Endothelial cell of umbilical vein (primary cell): ENCODE measurements around the gene AATF. TPM values are rescaled to one million over a fixed set of nuclear protein-coding genes. Genes with fewer than 3 reads are reported as not detected.

Source experiments
- BruUV-seq: library from RNA; stranded (reverse); fragments of 400-500 nt; replicated peaks from 2 replicates; lab custom pipeline; 2021; lab: Mats Ljungman, UMichigan
- CTCF ChIA-PET: fragments of 300-600, 350-600 bp; sonication (Branson Sonifier 250); formaldehyde crosslinking; loops from one replicate; lab custom pipeline; 2021; ENCODE audit warnings: antibody characterized with exemption, inconsistent platforms; lab: Charles Lee
- POLR2A ChIA-PET: fragments of 300-600, 350-600 bp; sonication (Branson Sonifier 250); formaldehyde crosslinking; loops from one replicate; lab custom pipeline; 2021; ENCODE audit warnings: antibody characterized with exemption, inconsistent platforms; lab: Charles Lee
- DNase-seq: peaks from one replicate; pipeline ENCODE4 v3.0.0-alpha.2; 2011; ENCODE audit warnings: low read depth, low spot score
- FAIRE-seq: peaks from 2 replicates; lab custom pipeline; 2011; peaks lifted over from hg19 to GRCh38; lab: Jason Lieb, UNC
- H2AFZ ChIP-seq: 2 replicates; pipeline ENCODE4 v1.6.0; 2012; ENCODE audit warnings: low read depth, low read length, control low read depth, inconsistent platforms
- H3K27ac ChIP-seq: 2 replicates; pipeline ENCODE4 v1.5.1; 2011; ENCODE audit warnings: low read depth, mild to moderate bottlenecking, control low read depth, low read length, moderate library complexity; ENCODE audit not compliant: insufficient read depth
- H3K27me3 ChIP-seq, 2 experiments: 2 replicates each; pipeline versions ENCODE4 v1.6.0 to v1.6.1; 2011; ENCODE audit warnings: low read length in 2 of 2, mixed read lengths in 1 of 2; ENCODE audit not compliant: control insufficient read depth in 2 of 2, insufficient read depth in 2 of 2
- H3K36me3 ChIP-seq, 2 experiments: 2 replicates in 1 of 2; 3 replicates in 1 of 2; pipeline ENCODE4 v1.5.1; 2011; ENCODE audit warnings: low read length in 2 of 2, mild to moderate bottlenecking in 1 of 2, moderate library complexity in 1 of 2; ENCODE audit not compliant: control insufficient read depth in 2 of 2, insufficient read depth in 2 of 2; ENCODE audit errors: extremely low read depth in 1 of 2
- H3K4me1 ChIP-seq: 3 replicates; pipeline ENCODE4 v1.5.1; 2011; ENCODE audit warnings: mild to moderate bottlenecking, low read length; ENCODE audit not compliant: control insufficient read depth, insufficient read depth; ENCODE audit errors: extremely low read depth
- H3K4me2 ChIP-seq: 2 replicates; pipeline ENCODE4 v1.6.1; 2011; ENCODE audit warnings: low read length, control low read depth, mixed read lengths; ENCODE audit not compliant: insufficient read depth
- H3K4me3 ChIP-seq, 3 experiments: fragments of 200-600 bp in 1 of 3; sonication (generic), shearing (Covaris generic) in 1 of 3; replicated peaks in 1 of 3; 2 replicates each; pipeline ENCODE4 v1.5.1; 2011 to 2016; ENCODE audit warnings: control low read depth in 3 of 3, low read length in 3 of 3, mild to moderate bottlenecking in 2 of 3, inconsistent platforms in 1 of 3, low read depth in 1 of 3, moderate library complexity in 1 of 3; ENCODE audit not compliant: insufficient read depth in 1 of 3
- H3K79me2 ChIP-seq: 2 replicates; pipeline ENCODE4 v1.6.0; 2012; ENCODE audit warnings: low read length, inconsistent platforms; ENCODE audit not compliant: control insufficient read depth, insufficient read depth
- H3K9ac ChIP-seq: replicated peaks from 2 replicates; pipeline ENCODE3; 2011; ENCODE audit warnings: low read length, control low read depth; ENCODE audit not compliant: insufficient read depth; ENCODE audit errors: extremely low read depth
- H3K9me1 ChIP-seq: replicated peaks from 3 replicates; pipeline ENCODE4 v1.6.0; 2011; ENCODE audit warnings: mild to moderate bottlenecking, low read length; ENCODE audit not compliant: control insufficient read depth, insufficient read depth; ENCODE audit errors: extremely low read depth
- H3K9me3 ChIP-seq: replicated peaks from 2 replicates; pipeline ENCODE4 v1.5.1; 2012; ENCODE audit warnings: low read length, inconsistent platforms; ENCODE audit not compliant: control insufficient read depth, insufficient read depth
- H4K20me1 ChIP-seq: replicated peaks from 2 replicates; pipeline ENCODE3; 2011; ENCODE audit warnings: mild to moderate bottlenecking, low read length; ENCODE audit not compliant: control insufficient read depth, insufficient read depth; ENCODE audit errors: extremely low read depth
- CTCF ChIP-seq, 2 donors: IDR thresholded peaks; 1 replicate in 1 of 2; 2 replicates in 1 of 2; pipeline ENCODE4 v1.5.1; 2011; ENCODE audit warnings: low read length in 2 of 2, mild to moderate bottlenecking in 2 of 2, moderate library complexity in 2 of 2, control low read depth in 1 of 2, inconsistent platforms in 1 of 2, low read depth in 1 of 2; ENCODE audit not compliant: insufficient read depth in 1 of 2; ENCODE audit errors: extremely low read depth in 1 of 2
- EZH2 ChIP-seq: IDR thresholded peaks from 2 replicates; pipeline ENCODE4 v1.6.1; 2012; ENCODE audit warnings: borderline replicate concordance, low read depth, mild to moderate bottlenecking, moderate library complexity, low read length, inconsistent platforms; ENCODE audit not compliant: severe bottlenecking
- FOS ChIP-seq: IDR thresholded peaks from 2 replicates; pipeline ENCODE4 v1.6.1; 2011; ENCODE audit warnings: mild to moderate bottlenecking, low read length, moderate library complexity, borderline replicate concordance; ENCODE audit not compliant: insufficient read depth
- GATA2 ChIP-seq: IDR thresholded peaks from 2 replicates; pipeline ENCODE4 v1.7.0; 2011; ENCODE audit warnings: low read depth, mild to moderate bottlenecking, moderate library complexity, mixed read lengths, low read length; ENCODE audit not compliant: insufficient read length, insufficient read depth
- JUN ChIP-seq: IDR thresholded peaks from 2 replicates; pipeline ENCODE4 v1.6.1; 2011; ENCODE audit warnings: borderline replicate concordance, low read depth; ENCODE audit not compliant: insufficient read length, insufficient read depth
- MAX ChIP-seq: IDR thresholded peaks from 2 replicates; pipeline ENCODE4 v1.6.1; 2011; ENCODE audit not compliant: insufficient read depth, insufficient read length
- MYC ChIP-seq: IDR thresholded peaks from one replicate; pipeline ENCODE4 v1.6.1; 2011; ENCODE audit warnings: mild to moderate bottlenecking, low read depth, low read length
- POLR2A ChIP-seq: IDR thresholded peaks from 2 replicates; pipeline ENCODE4 v1.6.1; 2012; ENCODE audit warnings: low read depth, mild to moderate bottlenecking, control low read depth, low read length
- POLR2AphosphoS5 ChIP-seq: IDR thresholded peaks from 2 replicates; pipeline ENCODE4 v1.6.1; 2012; ENCODE audit warnings: low read depth, mild to moderate bottlenecking, control low read depth, low read length, moderate library complexity; ENCODE audit not compliant: insufficient read depth
- dilution Hi-C: fragments of 300-500 bp; cut with MboI; formaldehyde crosslinking; loops from one replicate; pipeline ENCODE4 v1.15.0; 2019; ENCODE audit warnings: low sequenced_read_pairs; ENCODE audit not compliant: extremely low pct_ligation_motif_present
- intact Hi-C: fragments of 100-400 bp; cut with micrococcal nuclease; formaldehyde crosslinking; loops from one replicate; pipeline ENCODE4 v1.10.0; 2022
- polyA plus RNA-seq, 4 experiments: library from polyadenylated mRNA; depleted of rRNA in 3 of 4; stranded (reverse) in 3 of 4; unstranded in 1 of 4; fragments of >200 nt; gene quantifications; 2 replicates each; pipeline versions ENCODE4 v1.2.1 to v1.2.3, GENCODE V29; 2011 to 2012; ENCODE audit warnings: missing spikeins in 1 of 4
- total RNA-seq: library from RNA; stranded (reverse); gene quantifications from 2 replicates; pipeline ENCODE4 v1.2.3, GENCODE V29; 2021

The AATF gene
- total and polyA plus RNA-seq, 2 donors (not counting 3 experiments of a cell fraction or from before 2014, with no cell fraction given) = 15.7 to 47.2 TPM

- Histone ChIP-seq H3K9me3 (no peaks in the 10 kb centered on the region), H3K79me2 (no peaks in the 10 kb centered on the region), H3K4me2 (no peak overlapping the region), H3K27me3 (no peaks in the 10 kb centered on the region), H4K20me1 (no peaks in the 10 kb centered on the region), H2AFZ (no peak overlapping the region), H3K36me3 (peaks cover 6 to 13% of the 10 kb centered on the region in 2 experiments), H3K4me3 (no peak overlapping the region), H3K27ac (no peak overlapping the region), H3K4me1 (no peaks in the 10 kb centered on the region), H3K9me1 (no peaks in the 10 kb centered on the region), H3K9ac (no peak overlapping the region)
- DNase-seq (no peak), FAIRE-seq (no peak)
- ChIA-PET POLR2A (no interaction called here), CTCF (interaction anchor here (1.5 kb wide), 1 partner anchor 12 kb away, joined by 3 read pairs; no protein-coding TSS in a partner anchor)
- dilution Hi-C loops = no loop called here
- TF ChIP-seq JUN (no peak), FOS (no peak), EZH2 (no peak), MAX (no peak), GATA2 (no peak), MYC (no peak), POLR2A (no peak), CTCF (IDR thresholded peaks at IDR 0.05; ENCODE audit: extremely low read depth in 1 of 2, insufficient read depth in 1 of 2, low read depth in 1 of 2, low read length in 2 of 2) (no peak), POLR2AphosphoS5 (no peak)
- intact Hi-C loops = no loop called here
- BruUV-seq = no TSS peak
Measured at GRCh38 chr17:37103231-37103630, 154.5 kb downstream of the AATF start.
